DMS53 treated with DMSO at 0.1 percent for 48 hours (cell line): Measurements from ENCODE around the gene RPUSD1.
"Not testable (repeated sequence)": the region's sequence is repeated elsewhere in the genome, so short reads cannot be mapped to it uniquely, and the experiment has no call there.

ENCODE experiments used
- DNase-seq: peaks from one replicate; lab custom pipeline; 2025; ENCODE audit not compliant: unreplicated experiment; lab: John Stamatoyannopoulos, UW

Gene RPUSD1, protein sequence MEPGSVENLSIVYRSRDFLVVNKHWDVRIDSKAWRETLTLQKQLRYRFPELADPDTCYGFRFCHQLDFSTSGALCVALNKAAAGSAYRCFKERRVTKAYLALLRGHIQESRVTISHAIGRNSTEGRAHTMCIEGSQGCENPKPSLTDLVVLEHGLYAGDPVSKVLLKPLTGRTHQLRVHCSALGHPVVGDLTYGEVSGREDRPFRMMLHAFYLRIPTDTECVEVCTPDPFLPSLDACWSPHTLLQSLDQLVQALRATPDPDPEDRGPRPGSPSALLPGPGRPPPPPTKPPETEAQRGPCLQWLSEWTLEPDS

GRCh38 chr16:787978-788398 lies at the start of gene RPUSD1:
Gene RPUSD1 (minus strand): TSS chr16:788381. CDS start chr16:787737, 644 bp downstream.
- no peak for DNase-seq

GRCh38 chr16:836822-837221 lies 48.6 kb upstream of the RPUSD1 start:
- DNase-seq: not testable (repeated sequence)

- DNase-seq: no peak
These were observed 48.0 kb upstream of the RPUSD1 start for GRCh38 chr16:836221-836620.

- no peak for DNase-seq
These were observed 47.2 kb upstream of the RPUSD1 start for GRCh38 chr16:835373-835772.

GRCh38 chr16:833411-833810 lies 45.2 kb upstream of the RPUSD1 start:
- no peak for DNase-seq

DNA sequence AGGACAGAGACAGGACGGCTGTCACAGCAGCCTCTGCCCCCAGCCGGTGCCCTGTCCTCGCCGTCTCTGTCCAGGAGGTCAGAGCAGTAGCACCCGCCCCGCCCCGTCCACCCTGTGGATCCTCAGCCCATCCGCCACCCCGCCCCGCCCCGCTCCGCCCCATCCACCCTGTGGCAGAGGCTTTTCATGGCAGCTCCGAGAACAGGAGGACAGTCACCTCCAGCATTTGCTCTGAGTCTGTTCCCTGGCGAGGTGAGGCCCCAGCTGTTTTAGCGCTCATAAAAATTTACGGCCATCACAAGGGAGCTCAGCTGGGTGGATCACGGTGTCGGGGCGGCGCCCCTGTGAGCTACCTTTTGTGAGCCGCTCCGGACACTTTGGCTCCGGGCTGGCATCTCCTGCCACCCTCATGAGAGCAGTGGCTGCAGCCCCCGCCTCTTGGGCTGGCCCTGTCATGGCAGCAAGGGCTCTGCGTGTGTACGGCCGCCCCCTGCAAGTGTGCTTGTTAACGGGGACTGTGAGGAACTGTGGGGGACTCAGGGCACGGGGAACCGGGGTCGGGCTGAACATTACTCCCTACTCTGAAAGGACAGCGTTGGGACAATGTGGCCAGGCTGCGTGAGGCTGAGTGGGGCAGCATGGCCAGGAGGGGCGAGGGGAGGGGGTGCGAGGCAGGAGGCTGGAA lies 44.6 kb upstream of the RPUSD1 start:
- no peak for DNase-seq

DNA sequence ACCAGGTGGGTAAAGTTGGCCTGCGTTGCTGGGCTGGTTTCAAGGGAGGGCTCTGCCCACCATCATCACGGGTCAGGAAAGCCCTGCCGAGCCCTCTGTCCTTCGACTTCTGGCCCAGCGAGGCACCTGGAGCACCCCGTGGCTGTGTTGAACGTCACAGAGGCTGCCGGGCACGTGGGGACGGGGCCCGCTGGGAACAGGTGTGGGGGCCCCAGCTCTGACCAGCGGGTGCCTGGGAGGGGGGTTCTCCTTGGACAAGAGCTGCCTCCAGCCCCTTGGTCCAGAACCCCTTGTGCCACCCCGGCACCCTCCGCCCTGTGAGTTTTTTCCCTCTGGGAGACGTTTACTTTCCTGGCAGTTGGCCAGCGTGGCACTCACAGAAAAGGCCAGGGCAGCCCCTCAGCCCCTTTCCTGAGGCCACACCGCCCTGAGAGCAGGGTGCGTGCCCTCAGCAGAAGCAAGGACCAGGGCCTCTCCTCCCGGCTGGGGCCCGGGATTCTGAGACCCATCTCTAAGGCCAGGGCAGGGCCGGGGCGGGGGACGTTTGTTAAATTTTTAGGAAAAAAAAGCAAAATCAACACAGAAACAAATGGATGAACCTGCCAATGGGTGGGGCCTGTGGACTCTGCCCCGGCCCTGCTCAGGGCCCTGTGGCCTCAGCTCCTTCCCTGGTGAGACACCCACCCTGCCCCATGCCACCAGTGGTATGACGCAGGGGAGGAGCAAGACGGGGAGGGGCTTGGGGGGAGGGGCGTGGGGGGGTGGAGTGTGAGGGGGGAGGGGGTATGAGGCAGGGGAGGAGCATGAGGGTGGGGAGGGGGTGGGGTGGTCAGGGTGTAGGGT lies 43.6 kb upstream of the RPUSD1 start:
- no peak for DNase-seq

- DNase-seq: no peak
These were observed 42.8 kb upstream of the RPUSD1 start for GRCh38 chr16:830871-831570.

- DNase-seq: no peak
These were observed 42.1 kb upstream of the RPUSD1 start for GRCh38 chr16:830107-830870.

GRCh38 chr16:828891-829290 lies 40.7 kb upstream of the RPUSD1 start:
- no peak for DNase-seq

- DNase-seq: no peak
These were observed 39.3 kb upstream of the RPUSD1 start for GRCh38 chr16:827513-827912.

- DNase-seq: no peak
These were observed 37.3 kb upstream of the RPUSD1 start for GRCh38 chr16:825341-826061.

DNA sequence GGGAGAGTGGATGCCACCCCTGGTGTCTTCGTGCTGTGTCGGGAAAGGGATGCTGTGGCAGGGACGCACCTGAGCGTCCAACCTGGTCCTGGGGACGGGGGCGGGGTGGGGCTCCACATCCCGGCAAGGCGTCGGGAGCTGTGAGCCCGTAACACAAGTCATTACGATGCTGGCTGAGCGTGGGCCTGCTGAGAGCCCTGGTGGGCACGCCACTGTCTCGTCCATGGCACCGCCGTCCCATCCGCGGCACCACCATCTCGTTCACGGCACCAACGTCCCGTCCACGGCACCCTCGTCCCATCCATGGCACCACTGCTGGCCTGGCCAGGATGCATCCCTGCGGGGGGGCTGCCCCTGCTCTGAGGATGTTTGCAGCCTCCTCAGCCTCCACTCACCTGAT lies 36.4 kb upstream of the RPUSD1 start:
- no peak for DNase-seq

DNA sequence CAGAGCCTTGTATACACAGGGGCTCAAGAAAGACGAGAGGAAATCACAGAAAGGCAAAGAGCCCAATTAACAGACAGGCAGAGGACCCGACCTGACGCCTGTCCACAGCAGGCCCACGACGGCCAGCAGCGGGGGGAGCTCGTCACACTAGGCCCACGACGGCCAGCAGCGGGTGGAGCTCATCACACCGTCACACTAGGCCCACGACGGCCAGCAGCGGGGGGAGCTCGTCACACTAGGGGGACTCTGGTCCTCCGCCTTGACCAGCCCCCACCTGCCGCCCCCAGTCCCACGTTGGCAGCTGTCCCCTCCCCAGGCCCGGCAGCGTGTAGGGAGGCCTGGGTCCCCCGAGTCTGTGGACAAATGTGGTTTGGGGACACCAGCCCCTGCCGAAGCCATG lies 36.0 kb upstream of the RPUSD1 start:
- DNase-seq: no peak

DNA sequence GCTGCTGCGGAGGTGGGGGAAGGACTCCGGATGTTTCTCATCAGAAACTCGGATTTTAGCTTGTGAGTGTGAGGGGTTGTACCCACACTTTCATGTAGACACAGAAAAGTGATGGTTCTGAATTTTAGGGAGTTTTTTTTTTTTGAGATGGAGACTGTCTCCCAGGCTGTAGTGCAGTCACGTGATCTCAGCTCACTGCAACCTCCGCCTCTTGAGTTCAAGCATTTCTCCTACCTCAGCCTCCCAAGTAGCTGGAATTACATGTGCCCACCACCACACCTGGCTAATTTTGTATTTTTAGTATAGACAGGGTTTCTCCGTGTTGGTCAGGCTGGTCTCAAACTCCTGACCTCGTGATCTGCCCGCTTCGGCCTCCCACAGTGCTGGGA lies 34.7 kb upstream of the RPUSD1 start:
- DNase-seq: no peak

DNA sequence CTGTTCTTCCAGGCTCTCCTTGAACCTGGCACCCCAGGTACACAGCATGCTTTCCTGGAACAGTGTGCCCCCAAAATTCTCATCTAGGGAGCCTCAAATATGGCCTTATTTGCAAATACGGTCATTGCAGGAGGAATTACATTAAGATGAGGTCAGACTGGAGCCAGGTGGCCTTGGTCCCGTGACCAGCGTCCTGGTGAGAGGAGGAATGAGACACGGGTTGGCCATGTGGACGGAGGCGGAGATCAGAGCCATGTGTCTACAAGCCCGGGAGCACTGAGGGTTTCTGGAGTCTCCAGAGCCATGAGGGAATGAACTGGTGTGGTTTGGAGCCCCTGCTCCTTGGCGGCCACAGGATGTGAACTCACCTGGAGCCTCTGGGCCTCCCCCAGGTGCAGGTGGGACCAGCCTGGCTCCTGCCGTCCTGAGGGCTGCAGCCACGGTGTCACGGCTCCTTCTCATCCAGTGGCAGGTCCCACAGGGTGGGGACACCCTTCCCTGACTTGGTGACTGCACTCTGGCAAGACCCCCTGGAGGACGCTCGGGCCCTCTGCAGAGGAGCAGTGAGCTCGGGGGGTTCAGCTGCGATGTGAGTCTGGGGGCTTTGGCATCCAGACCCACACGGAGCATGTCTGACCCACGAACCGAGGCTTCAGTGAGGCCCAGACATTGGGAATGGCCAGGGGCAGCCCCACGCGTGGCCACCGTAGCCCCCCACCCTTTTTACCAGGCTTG lies 34.2 kb upstream of the RPUSD1 start:
- DNase-seq: no peak

GRCh38 chr16:821751-822150 lies 33.6 kb upstream of the RPUSD1 start:
- no peak for DNase-seq

GRCh38 chr16:820748-821147 lies 32.6 kb upstream of the RPUSD1 start:
- no peak for DNase-seq

DNA sequence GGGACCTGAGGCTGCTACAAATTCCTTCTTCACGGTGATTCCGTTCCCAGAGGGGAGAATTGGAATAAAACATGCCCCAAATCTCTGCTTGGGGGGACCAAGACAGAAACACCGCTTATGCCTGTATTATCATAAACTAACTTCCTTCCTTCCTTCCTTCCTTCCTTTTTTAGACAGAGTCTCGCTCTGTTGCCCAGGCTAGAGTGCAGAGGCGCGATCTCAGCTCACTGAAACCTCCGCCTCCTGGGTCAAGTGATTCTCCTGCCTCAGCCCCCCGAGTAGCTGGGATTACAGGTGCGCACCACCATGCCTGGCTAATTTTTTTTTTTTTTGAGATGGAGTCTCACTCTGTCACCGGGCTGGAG lies 31.8 kb upstream of the RPUSD1 start:
- not testable (repeated sequence) for DNase-seq
